Gastrocnemius medialis (tissue), 4 donors: ENCODE data around the gene ACBD3.
A peak's percentile ranks its signal among the peaks of the same experiment; 100 is the strongest.

Experiments
- POLR2A ChIP-seq, 2 donors: fragments of 450-650 bp; IDR thresholded peaks; one replicate each; pipeline ENCODE4 v1.6.1; 2017; ENCODE audit warnings: antibody characterized with exemption in 2 of 2, mild to moderate bottlenecking in 2 of 2, moderate library complexity in 2 of 2
- TF ChIP-seq, protein P1 (sequence below), 5 experiments: fragments of 450-650 bp in 3 of 5; fragments of 200-600 bp in 2 of 5; sonication (generic) in 2 of 5; IDR thresholded peaks in 4 of 5; conservative IDR thresholded peaks in 1 of 5; 1 replicate in 4 of 5; 2 replicates in 1 of 5; pipeline ENCODE4 v1.5.1; 2016 to 2019; ENCODE audit warnings: antibody characterized with exemption in 5 of 5, mild to moderate bottlenecking in 3 of 5, moderate library complexity in 3 of 5

DNA sequence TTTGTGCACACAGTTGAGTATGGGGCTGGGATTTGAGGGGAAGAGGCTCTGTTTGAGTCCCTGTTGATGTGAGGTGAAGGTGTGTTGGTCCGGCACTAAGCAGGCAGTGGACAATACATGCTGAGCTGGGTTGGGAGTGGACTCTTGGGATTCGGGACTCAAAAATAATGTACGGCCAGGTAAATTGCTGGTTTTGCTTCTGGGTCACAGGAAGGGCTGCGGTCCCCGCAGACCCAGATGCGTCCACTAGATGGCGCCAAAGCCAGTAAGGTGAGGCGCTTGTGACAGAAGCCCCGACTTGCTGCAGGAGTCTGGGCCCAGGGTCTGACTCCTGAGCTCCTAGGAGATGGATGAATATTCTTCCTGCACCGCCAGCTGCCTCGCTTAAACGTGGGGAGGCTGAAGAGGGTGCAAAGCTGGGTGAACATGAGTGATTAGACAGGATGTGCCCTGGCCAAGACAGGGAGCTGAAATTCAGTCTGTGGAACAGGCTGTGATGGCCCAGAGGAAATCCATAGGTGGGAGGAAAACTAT lies 61.4 kb downstream of the ACBD3 start:
- no peak for TF ChIP-seq POLR2A (IDR thresholded peaks at IDR 0.05)
- TF ChIP-seq, protein P1, sequence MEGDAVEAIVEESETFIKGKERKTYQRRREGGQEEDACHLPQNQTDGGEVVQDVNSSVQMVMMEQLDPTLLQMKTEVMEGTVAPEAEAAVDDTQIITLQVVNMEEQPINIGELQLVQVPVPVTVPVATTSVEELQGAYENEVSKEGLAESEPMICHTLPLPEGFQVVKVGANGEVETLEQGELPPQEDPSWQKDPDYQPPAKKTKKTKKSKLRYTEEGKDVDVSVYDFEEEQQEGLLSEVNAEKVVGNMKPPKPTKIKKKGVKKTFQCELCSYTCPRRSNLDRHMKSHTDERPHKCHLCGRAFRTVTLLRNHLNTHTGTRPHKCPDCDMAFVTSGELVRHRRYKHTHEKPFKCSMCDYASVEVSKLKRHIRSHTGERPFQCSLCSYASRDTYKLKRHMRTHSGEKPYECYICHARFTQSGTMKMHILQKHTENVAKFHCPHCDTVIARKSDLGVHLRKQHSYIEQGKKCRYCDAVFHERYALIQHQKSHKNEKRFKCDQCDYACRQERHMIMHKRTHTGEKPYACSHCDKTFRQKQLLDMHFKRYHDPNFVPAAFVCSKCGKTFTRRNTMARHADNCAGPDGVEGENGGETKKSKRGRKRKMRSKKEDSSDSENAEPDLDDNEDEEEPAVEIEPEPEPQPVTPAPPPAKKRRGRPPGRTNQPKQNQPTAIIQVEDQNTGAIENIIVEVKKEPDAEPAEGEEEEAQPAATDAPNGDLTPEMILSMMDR (IDR thresholded peaks at IDR 0.05 in 4 of 5, conservative IDR thresholded peaks at IDR 0.05 in 1 of 5) = peak; percentile 69 to 97 (median 91)
